RWPE2 (cell line): Measurements from ENCODE around the gene VPS41.

Source experiments
- ATAC-seq: fragments of 200-7000 bp; cut with Tn5 transposase; 3 replicates; pipeline ENCODE4 v1.9.1; 2021; ENCODE audit warnings: low read depth
- DNase-seq: peaks from one replicate; pipeline ENCODE4 v3.0.0-alpha.2; 2020; ENCODE audit warnings: low spot score
- H3K27ac ChIP-seq: fragments of 450-650 bp; 2 replicates; pipeline ENCODE4 v1.5.1; 2017; ENCODE audit warnings: mild to moderate bottlenecking; ENCODE audit not compliant: poor library complexity, severe bottlenecking
- H3K27me3 ChIP-seq: fragments of 250-450 bp; sonication (Bioruptor Pico); 2 replicates; pipeline ENCODE4 v1.5.1; 2021; ENCODE audit warnings: mild to moderate bottlenecking, moderate library complexity; ENCODE audit not compliant: insufficient read depth, poor library complexity, severe bottlenecking
- H3K36me3 ChIP-seq: fragments of 250-450 bp; sonication (Bioruptor Pico); 2 replicates; pipeline ENCODE4 v1.5.1; 2020; ENCODE audit warnings: low read depth, mild to moderate bottlenecking, moderate library complexity
- H3K4me1 ChIP-seq: fragments of 250-450 bp; sonication (Bioruptor Pico); 2 replicates; pipeline ENCODE4 v1.5.1; 2021; ENCODE audit warnings: mild to moderate bottlenecking, moderate library complexity; ENCODE audit not compliant: insufficient read depth, poor library complexity, severe bottlenecking
- H3K4me3 ChIP-seq: fragments of 250-450 bp; sonication (Bioruptor Pico); 2 replicates; pipeline ENCODE4 v1.5.1; 2021; ENCODE audit warnings: mild to moderate bottlenecking, moderate library complexity; ENCODE audit not compliant: severe bottlenecking
- H3K9me3 ChIP-seq: fragments of 250-450 bp; sonication (Bioruptor Pico); 2 replicates; pipeline ENCODE4 v1.5.1; 2021; ENCODE audit warnings: mild to moderate bottlenecking, moderate library complexity; ENCODE audit not compliant: severe bottlenecking
- TF ChIP-seq, protein P1 (sequence below): fragments of 450-650 bp; IDR thresholded peaks from one replicate; pipeline ENCODE4 v1.5.1; 2017; ENCODE audit warnings: mild to moderate bottlenecking, moderate library complexity; ENCODE audit not compliant: poor library complexity, severe bottlenecking

The VPS41 gene

DNA sequence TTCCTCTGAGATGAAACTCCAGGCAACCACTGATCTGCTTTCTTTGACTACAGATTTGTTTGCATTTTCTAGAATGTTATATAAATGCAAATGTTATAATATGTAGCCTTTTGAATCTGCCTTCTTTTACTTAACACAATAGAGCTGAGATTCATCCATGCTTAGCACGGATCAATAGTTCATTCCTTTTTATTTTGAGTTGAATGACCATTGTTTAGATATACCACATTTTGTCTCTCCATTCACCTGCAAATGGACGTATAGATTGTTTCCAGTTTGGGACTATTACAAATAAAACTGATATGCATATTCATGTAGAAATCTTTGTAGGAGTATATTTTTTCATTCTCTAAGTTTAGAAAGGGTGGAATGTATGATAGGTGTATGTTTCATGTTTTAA is 57.7 kb downstream of the VPS41 start:
- TF ChIP-seq, protein P1, sequence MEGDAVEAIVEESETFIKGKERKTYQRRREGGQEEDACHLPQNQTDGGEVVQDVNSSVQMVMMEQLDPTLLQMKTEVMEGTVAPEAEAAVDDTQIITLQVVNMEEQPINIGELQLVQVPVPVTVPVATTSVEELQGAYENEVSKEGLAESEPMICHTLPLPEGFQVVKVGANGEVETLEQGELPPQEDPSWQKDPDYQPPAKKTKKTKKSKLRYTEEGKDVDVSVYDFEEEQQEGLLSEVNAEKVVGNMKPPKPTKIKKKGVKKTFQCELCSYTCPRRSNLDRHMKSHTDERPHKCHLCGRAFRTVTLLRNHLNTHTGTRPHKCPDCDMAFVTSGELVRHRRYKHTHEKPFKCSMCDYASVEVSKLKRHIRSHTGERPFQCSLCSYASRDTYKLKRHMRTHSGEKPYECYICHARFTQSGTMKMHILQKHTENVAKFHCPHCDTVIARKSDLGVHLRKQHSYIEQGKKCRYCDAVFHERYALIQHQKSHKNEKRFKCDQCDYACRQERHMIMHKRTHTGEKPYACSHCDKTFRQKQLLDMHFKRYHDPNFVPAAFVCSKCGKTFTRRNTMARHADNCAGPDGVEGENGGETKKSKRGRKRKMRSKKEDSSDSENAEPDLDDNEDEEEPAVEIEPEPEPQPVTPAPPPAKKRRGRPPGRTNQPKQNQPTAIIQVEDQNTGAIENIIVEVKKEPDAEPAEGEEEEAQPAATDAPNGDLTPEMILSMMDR, result no peak
- H3K27ac ChIP-seq, result no peak overlapping the region
- H3K9me3 ChIP-seq, result no peaks in the 10 kb centered on the region
- H3K4me3 ChIP-seq, result no peak overlapping the region
- H3K4me1 ChIP-seq, result no peaks in the 10 kb centered on the region
- no peak for DNase-seq
- no peak for ATAC-seq
- H3K27me3 ChIP-seq, result no peaks in the 10 kb centered on the region
- no peaks in the 10 kb centered on the region for H3K36me3 ChIP-seq

DNA sequence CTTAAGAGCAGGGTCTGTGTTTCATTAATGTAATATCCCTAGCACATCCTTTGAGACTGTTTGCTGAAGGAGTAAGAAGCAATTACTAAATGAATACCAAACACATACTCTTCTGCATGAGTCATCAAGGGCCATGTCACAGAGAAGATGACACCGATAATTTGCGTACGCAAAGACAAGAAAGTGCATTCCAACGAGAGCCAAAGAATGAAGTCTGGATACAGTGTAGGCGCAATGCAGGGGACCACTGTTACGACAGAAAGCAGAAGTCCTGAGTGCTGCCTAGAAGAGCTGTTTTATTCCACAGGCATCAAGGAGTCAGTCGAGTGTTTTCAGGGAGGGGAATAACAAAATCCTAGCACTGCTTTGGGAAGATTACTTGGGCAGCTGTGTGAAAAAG is 62.7 kb downstream of the VPS41 start:
- no peaks in the 10 kb centered on the region for H3K4me1 ChIP-seq
- no peak overlapping the region for H3K4me3 ChIP-seq
- no peaks in the 10 kb centered on the region for H3K27me3 ChIP-seq
- TF ChIP-seq, protein P1, result no peak
- ATAC-seq, result no peak
- no peak for DNase-seq
- no peaks in the 10 kb centered on the region for H3K9me3 ChIP-seq
- no peak overlapping the region for H3K27ac ChIP-seq
- no peaks in the 10 kb centered on the region for H3K36me3 ChIP-seq

DNA sequence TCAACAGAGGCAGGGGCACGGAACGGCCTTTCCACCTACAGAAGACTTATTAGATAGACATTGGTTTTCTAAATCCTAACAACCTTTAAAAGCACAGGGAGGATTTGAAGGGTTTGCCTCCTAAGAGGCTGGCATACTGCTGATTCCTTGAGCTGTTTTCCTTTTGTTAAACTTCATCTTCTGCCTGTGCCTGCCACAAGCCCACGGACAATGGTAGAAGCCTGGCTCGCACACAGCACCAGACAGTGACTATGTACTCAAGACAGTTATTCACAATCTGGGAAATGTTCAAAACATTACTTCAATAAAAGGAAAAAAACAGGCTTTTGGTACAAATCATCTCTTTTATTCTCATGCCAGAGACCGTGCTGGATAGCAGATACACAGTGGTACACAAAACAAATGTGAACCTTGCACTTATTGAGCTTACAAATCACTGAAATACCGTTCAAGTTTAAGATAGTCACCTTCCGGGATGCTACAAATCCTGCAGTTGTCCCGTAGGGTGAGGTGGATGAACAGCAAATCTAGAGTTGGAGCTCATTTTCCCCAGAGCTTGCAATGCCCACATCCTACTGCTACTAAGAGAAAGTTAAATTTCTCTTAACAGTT is 63.9 kb downstream of the VPS41 start:
- TF ChIP-seq, protein P1, result no peak
- Histone ChIP-seq H3K9me3 (no peaks in the 10 kb centered on the region), H3K36me3 (no peaks in the 10 kb centered on the region), H3K4me1 (no peaks in the 10 kb centered on the region), H3K27me3 (no peaks in the 10 kb centered on the region), H3K27ac (no peak overlapping the region), H3K4me3 (no peak overlapping the region)
- ATAC-seq (no peak), DNase-seq (no peak)

DNA sequence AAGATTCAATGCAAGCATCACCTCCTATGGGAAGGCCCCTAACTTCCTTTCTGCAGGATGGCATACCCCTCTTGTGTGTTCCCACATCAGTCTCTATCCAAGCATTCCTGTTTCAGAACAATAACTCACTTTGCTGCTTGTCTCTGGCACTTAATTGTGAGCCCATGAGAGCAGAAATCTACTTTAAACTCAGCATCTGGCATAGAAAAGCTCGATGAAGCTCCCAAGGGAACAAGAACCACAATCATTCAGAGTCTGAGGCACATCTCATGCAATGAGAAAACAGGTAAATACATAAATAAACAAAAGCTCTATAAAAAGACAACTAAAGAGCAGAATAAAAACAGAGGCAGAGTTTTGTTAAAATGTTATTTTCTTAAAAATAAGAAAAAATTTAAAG is 66.2 kb downstream of the VPS41 start:
- TF ChIP-seq, protein P1, result no peak
- H3K36me3 ChIP-seq, result no peaks in the 10 kb centered on the region
- H3K27ac ChIP-seq, result no peak overlapping the region
- H3K4me1 ChIP-seq, result no peaks in the 10 kb centered on the region
- H3K27me3 ChIP-seq, result no peaks in the 10 kb centered on the region
- DNase-seq (no peak), ATAC-seq (no peak)
- H3K4me3 ChIP-seq, result no peak overlapping the region
- no peaks in the 10 kb centered on the region for H3K9me3 ChIP-seq

DNA sequence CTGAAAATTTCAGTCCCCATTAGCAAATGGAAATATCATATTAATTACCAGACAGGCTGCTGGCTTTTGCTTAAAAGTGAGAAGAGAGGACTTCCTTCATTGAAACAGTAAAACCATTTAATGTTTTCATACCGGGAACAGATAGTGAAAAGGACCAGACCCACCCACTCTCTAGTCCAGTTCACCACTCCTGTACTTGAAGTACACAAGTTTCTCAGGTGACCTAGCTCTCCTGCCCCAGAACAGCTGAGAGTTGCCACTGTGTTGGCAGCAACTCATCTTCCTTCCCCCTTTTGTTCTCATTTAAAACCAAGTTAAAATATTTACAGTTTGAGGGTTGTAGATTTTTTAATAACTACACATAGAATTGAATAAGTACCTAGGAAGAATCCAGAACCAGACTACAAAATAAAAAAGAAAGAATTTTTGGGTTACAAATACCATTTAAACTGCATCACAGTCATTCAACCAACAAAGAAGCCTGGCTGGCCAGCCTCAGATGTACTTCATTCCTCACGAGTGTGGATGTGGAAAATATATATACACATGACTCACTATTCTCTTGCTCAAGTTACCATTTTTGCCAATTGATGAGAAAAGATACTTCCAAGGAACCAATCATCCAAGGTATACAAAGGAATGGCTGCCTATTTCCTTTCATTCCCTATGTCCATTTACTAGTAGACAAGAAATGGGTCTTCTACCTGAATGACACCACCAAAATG is 68.1 kb downstream of the VPS41 start:
- Histone ChIP-seq H3K4me1 (no peaks in the 10 kb centered on the region), H3K4me3 (no peak overlapping the region), H3K27me3 (no peaks in the 10 kb centered on the region), H3K9me3 (no peaks in the 10 kb centered on the region), H3K27ac (no peak overlapping the region), H3K36me3 (no peaks in the 10 kb centered on the region)
- DNase-seq (no peak), ATAC-seq (peak; percentile 62; the same call in 2 of the 3 replicates)
- TF ChIP-seq, protein P1, result no peak
